ENCODE measurements around the gene ZNF22.

GRCh38 chr10:44975431-44976331 lies 25.0 kb upstream of the ZNF22 start:
- TF ChIP-seq CTCF (IDR thresholded peaks at IDR 0.05) (no peak), EP300 (IDR thresholded peaks at IDR 0.05) (no peak), POLR2A (IDR thresholded peaks at IDR 0.05) (no peak)
